Measurements from ENCODE around the gene GLTP. TPM values are rescaled to one million over a fixed set of nuclear protein-coding genes. Genes with fewer than 3 reads are reported as not detected.

Gene GLTP
- total RNA-seq, 1 donor from 2014 or later = 23.8 TPM

GRCh38 chr12:109827566-109828550 lies 52.5 kb downstream of the GLTP start:
- H3K4me1 Mint-ChIP-seq = peaks cover 1% of the 10 kb centered on the region
- no peak for DNase-seq (ENCODE audit: low spot score in 2 of 2, unreplicated experiment in 2 of 2)
- no peak overlapping the region for H3K27ac Mint-ChIP-seq
- no peaks in the 10 kb centered on the region for H3K36me3 Mint-ChIP-seq
- no peak for TF ChIP-seq CTCF (IDR thresholded peaks at IDR 0.05; ENCODE audit: unreplicated experiment)
- H3K9me3 Mint-ChIP-seq = no peaks in the 10 kb centered on the region
- no peak overlapping the region for H3K4me3 Mint-ChIP-seq
- H3K27me3 Mint-ChIP-seq (ENCODE audit: low read depth) = no peaks in the 10 kb centered on the region

GRCh38 chr12:109827080-109827479 lies 53.3 kb downstream of the GLTP start:
- H3K4me1 Mint-ChIP-seq = no peaks in the 10 kb centered on the region
- H3K27me3 Mint-ChIP-seq (ENCODE audit: low read depth) = no peaks in the 10 kb centered on the region
- H3K27ac Mint-ChIP-seq = no peak overlapping the region

GRCh38 chr12:109824731-109825130 lies 55.6 kb downstream of the GLTP start:
- peaks cover 4% of the 10 kb centered on the region for H3K4me1 Mint-ChIP-seq
- no peak for TF ChIP-seq CTCF (IDR thresholded peaks at IDR 0.05; ENCODE audit: unreplicated experiment)
- no peaks in the 10 kb centered on the region for H3K36me3 Mint-ChIP-seq
- no peaks in the 10 kb centered on the region for H3K9me3 Mint-ChIP-seq
- no peak overlapping the region for H3K27ac Mint-ChIP-seq
- H3K27me3 Mint-ChIP-seq (ENCODE audit: low read depth) = no peaks in the 10 kb centered on the region
- no peak overlapping the region for H3K4me3 Mint-ChIP-seq
- no peak for DNase-seq (ENCODE audit: low spot score in 2 of 2, unreplicated experiment in 2 of 2)

More at GRCh38 chr12:109827080-109827479, 53.3 kb downstream of the GLTP start:
- no peak for TF ChIP-seq CTCF (IDR thresholded peaks at IDR 0.05; ENCODE audit: unreplicated experiment)
- Mint-ChIP-seq H3K4me3 (no peak overlapping the region), H3K36me3 (no peaks in the 10 kb centered on the region), H3K9me3 (no peaks in the 10 kb centered on the region)
- DNase-seq (ENCODE audit: low spot score in 2 of 2, unreplicated experiment in 2 of 2) = no peak

- TF ChIP-seq CTCF (IDR thresholded peaks at IDR 0.05; ENCODE audit: unreplicated experiment) = no peak
- H3K4me1 Mint-ChIP-seq = peaks cover 11% of the 10 kb centered on the region
- no peak overlapping the region for H3K4me3 Mint-ChIP-seq
- H3K36me3 Mint-ChIP-seq = no peaks in the 10 kb centered on the region
- H3K27ac Mint-ChIP-seq = no peak overlapping the region
- H3K27me3 Mint-ChIP-seq (ENCODE audit: low read depth) = no peaks in the 10 kb centered on the region
- no peaks in the 10 kb centered on the region for H3K9me3 Mint-ChIP-seq
- DNase-seq (ENCODE audit: low spot score in 2 of 2, unreplicated experiment in 2 of 2) = no peak
Measured at GRCh38 chr12:109822951-109823411, 57.4 kb downstream of the GLTP start.

GRCh38 chr12:109822416-109822815 lies 57.9 kb downstream of the GLTP start:
- no peak for TF ChIP-seq CTCF (IDR thresholded peaks at IDR 0.05; ENCODE audit: unreplicated experiment)
- Mint-ChIP-seq H3K27ac (no peak overlapping the region), H3K4me1 (peaks cover 11% of the 10 kb centered on the region), H3K27me3 (ENCODE audit: low read depth) (no peaks in the 10 kb centered on the region), H3K36me3 (no peaks in the 10 kb centered on the region), H3K4me3 (no peak overlapping the region), H3K9me3 (no peaks in the 10 kb centered on the region)
- no peak for DNase-seq (ENCODE audit: low spot score in 2 of 2, unreplicated experiment in 2 of 2)
